Umbilical cord (tissue), 2 donors: ENCODE measurements around the gene DZANK1. TPM values are rescaled to one million over a fixed set of nuclear protein-coding genes. Genes with fewer than 3 reads are reported as not detected.
"Not testable (repeated sequence)": the region's sequence is repeated elsewhere in the genome, so short reads cannot be mapped to it uniquely, and the experiment has no call there.

ENCODE experiments used
- DNase-seq: peaks from one replicate; pipeline ENCODE4 v3.0.0-alpha.2; 2015; ENCODE audit warnings: low spot score
- total RNA-seq: library from RNA; depleted of rRNA; stranded (reverse); fragments of >200 nt; gene quantifications from one replicate; pipeline ENCODE4 v1.2.3, GENCODE V29; 2014; ENCODE audit warnings: low replicate concordance; ENCODE audit not compliant: insufficient read depth

Gene DZANK1
- total RNA-seq = 1.7 TPM

DNA sequence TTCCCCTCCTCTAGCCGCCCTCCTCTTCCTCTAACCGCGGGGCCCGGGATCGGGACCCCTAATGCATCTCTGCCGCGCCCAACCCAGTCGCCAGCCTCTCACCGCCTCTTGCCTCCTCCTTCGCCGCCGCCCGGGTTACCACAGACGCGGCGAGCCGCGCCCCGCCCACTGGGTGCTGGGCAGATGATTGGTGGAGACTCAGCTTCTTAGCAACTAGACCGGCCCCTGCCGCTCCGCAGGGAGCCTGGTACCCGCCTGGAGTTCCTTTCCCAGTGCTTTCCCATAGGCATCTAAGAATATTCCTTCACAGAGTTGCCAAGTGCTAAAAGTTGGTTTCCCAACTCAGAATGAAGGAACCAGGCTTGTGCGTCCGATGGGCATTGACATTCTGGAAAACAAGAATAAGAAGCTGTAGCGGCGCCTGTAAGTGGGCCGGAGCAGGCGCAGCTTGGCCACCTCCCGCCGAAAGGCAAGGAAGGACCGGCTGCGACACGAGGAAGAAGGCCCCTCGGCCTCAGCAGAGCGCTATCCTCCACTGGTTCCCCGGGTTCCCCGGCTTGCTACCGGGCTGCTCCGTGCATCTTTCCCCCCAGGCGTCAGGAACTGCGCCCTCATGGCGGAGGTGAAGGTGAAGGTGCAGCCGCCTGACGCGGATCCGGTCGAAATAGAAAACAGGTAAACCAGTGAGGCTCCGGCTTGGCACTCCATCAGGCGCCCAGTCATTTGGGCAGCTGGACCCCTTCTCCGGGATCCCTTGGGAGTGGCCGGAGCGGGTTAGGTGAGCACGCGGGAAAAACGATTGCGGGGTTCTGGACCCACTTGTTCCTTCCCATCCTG is at the start of gene DZANK1, which contains the start of gene POLR3F:
Gene DZANK1 (minus strand): TSS at position 137 of the 837 bp plus-strand sequence. CDS start 1,672 bp downstream, outside the sequence.
Gene POLR3F (plus strand): TSS at position 497 of the 837 bp plus-strand sequence. CDS start 117 bp downstream, at position 614.
- DNase-seq = peak; percentile 98

DNA sequence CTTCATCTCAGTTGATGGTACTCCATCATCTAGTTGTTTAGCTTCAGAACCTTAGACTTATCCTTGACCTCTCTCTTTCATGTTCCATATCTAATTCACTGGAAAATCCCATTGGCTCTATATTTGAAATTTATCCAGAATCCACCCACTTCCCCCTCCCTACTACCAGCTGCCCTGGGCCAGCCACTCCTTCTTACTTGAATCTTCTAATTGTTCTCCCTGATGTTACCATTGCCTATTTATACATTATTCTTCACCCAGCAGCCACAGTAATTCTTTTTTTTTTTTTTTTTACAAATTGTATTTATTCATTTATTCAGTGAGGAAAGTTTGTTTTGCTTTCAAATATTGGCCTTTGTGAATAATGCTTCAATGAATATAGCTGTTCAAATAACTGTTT is 49.1 kb upstream of the DZANK1 start:
- DNase-seq = no peak

DNA sequence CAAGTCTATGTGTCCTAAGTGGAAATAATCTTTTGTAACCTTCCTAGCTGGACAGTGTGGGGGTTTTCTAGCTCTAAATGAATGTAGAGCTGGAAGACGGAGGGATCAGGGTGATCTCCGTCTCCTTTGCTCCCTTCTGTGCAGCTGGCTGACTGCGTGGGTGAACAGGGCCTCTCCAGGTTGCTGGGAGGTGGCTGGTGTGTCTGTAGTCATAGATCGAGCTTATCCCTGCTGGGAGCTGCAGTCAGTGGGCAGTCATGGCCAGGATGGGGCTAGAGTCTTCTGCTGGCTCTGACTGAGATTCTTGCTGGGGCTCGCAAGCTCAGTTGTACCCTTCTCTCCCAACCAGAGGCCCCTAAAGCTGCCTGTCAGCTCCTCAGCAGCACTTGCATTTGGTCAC is 47.3 kb upstream of the DZANK1 start:
- DNase-seq = no peak

DNA sequence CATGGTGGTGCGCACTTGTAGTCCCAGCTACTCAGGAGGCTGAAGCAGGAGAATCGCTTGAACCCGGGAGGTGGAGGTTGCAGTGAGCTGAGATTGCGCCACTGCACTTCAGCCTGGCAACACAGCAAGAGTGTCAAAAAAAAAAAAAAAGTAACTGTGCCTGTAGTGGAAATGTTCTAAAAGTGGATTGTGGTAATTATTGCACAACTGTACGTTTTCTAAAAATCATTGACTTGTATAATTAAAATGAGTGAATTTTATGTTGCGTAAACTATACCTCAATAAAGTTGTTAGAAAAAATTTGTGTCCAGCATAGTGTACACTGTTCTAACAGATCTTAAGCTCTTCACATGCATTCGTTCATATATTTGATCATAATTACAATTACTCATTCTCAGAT is 46.4 kb upstream of the DZANK1 start:
- no peak for DNase-seq

DNA sequence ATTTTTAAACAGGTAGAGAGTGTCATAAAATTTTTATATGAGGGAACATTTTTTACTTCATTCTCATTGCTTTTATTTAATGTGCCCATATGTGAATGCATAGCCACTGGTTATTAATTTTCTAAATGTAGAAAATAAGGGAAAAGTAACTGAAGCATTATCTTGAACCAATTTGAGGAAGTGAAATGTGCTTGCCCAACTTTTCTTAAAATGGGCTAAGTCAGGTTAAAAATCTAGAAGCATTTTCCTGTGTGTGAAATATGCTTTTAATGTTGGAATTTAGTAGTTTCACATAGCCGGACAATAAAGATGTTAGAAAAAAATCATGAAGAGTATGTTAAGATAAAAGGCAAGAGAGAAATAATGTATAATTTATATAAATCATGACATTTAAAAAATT is 44.7 kb upstream of the DZANK1 start:
- peak; percentile 5 for DNase-seq

DNA sequence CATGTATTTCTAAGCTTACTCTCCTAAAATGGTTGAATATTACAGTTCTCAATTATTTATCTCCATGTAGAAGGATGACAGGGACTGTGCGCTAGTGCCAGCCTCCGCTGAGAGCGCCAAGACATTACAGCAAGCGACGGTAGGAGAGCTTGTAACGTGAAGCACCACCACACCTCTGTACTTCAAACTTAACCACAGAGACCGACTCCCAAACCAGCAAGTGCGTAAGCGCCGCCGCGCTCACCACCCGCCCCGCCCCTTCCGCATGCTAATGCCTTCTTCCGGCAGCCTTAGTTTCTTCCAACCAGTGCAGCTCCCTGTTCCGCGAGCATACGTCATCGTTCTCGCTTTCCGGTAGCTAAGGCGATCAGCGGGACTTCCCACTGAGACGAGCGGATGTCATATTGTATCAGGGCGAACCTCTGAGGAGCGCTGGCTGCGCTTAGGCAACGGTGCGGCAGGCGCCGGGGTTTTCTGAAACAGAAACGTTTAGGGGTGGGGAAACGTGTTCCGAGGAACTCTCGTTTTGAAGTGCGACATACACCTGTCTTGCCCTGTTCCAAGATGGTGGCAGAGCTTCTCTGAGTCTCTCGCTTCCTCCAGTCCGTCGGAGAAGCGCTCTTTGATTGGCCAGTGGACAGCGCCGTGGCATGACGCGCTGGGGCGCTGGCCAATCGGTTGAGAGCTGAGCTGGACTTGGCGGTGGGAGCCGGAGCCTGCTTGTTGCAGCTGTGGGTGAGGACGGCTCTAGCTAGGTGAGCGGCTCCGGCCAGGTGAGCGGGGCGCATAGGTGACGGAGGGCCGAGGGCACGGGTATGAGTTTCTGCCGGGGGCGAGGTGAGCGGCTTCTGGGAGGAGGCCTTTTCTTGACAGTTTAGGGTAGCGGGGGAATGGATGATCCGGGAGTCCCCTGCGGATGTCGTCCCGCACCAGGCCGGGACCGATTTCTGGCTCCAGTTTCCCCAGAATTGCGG is 40.7 kb upstream of the DZANK1 start, which contains the start of gene SEC23B:
Gene SEC23B (plus strand): TSS at position 723 of the 974 bp plus-strand sequence. CDS start 2,896 bp downstream, outside the sequence.
- DNase-seq = peak; percentile 99

DNA sequence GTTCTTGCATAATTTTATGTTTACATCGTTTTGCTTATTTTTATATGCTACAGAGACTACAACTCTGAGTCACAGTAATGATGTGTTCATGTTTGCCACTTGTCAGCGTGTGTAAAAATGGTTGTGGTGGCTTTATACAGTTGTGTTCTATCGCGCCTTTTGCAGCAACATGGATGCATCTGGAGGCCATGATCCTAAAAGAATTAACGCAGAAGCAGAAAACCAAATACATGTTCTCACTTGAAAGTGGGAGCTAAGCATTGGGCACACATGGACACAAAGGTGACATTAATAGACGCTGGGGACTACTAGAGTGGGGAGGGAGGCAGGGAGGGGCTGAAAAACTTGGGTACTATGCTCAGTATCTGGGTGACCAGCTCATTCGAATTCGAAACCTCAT is 39.9 kb upstream of the DZANK1 start:
- DNase-seq = peak; percentile 2

DNA sequence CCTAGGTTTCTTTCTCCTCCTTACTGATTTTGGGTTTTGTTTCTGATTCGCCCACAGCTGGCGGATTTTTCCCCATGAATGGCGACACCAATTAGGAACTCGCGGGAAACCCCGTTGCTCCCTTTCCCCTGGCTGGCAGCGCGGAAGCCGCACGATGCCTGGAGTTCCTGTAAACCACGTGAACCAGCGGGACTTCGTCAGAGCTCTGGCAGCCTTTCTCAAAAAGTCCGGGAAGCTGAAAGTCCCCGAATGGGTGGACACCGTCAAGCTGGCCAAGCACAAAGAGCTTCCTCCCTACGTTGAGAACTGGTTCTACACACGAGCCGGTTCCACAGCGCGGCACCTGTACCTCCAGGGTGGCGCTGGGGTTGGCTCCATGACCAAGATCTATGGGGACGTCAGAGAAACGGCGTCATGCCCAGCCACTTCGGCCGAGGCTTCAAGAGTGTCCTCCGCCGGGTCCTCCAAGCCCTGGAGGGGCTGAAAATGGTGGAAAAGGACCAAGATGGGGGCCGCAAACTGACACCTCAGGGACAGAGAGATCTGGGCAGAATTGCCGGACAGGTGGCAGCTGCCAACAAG is 37.7 kb upstream of the DZANK1 start:
- DNase-seq = no peak

DNA sequence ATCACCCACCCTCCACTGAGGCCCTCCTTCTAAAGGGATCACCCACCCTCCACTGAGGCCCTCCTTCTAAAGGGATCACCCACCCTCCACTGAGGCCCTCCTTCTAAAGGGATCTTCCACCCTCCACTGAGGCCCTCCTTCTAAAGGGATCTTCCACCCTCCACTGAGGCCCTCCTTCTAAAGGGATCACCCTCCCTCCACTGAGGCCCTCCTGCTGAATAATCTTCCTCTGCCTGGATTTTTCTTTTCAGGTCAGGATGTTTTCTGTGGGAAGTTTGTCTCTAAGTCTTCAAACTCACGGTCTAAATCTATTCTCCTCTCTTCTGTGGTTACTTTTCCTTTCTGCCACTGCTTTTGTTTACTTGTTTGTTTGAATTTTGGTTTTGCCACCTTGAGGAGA is 34.8 kb upstream of the DZANK1 start:
- DNase-seq = not testable (repeated sequence)

DNA sequence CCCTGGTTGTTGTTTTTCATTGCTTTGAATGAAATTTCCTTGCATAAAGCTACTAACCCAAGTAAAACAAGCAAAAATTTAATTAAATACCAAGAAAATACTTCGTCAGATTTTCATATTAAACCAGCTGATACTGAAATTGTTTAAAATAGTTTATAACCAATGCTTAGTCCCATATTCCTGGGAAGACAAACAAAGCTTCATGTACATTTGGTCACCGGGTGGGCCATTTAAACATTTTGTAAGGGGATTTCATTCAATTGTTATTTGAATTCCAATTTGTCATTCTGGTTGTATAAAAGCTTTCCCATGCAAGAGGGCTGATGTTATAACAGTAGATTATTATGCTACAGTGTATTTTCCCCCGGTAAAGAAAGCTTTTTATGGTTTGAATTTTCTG is 30.8 kb upstream of the DZANK1 start:
- DNase-seq = no peak

DNA sequence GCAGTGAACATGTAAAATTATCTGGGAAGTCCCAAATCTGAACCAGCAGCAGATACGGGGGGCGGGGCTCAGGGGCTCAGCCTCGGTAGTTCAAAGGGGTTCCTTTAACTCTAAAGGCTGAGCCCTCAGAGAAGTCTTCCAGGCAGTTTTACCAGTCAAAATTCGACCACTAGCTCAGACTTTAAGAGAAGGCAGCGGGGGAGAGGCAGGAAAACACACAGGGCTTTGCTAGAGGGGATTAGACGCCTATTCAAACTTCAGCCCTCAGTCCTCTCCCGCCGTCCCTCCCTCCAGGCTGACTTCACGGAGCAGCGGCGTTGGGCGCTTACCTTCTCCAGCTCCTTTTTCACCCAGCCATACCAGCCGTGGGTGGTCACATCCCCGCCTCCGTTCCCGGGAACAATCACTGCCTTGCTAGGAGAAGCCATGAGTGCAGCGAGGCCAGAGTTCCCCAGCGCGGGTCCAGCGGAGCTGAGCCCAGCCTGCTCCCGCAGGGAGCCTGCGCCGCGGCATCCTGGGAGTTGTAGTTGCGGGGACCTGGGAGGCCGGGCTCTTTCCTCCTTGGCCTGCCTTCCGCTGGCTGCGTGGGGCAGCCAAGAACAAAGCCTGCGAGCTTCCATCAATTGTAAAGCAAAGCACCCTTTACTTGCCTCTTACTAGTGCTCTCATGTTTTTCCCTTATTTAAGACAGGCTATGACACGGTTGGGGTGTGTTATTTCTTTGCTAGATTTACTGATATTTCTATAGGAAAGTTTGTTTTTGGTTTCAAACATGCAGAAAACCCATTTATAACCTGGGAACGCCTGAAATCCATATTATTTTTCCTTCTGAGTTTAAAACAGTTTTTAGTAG is 30.1 kb upstream of the DZANK1 start, which contains the start of gene RBBP9:
Gene RBBP9 (minus strand): TSS at position 486 of the 853 bp plus-strand sequence. CDS start 58 bp downstream, at position 428.
- peak; percentile 93 for DNase-seq

DNA sequence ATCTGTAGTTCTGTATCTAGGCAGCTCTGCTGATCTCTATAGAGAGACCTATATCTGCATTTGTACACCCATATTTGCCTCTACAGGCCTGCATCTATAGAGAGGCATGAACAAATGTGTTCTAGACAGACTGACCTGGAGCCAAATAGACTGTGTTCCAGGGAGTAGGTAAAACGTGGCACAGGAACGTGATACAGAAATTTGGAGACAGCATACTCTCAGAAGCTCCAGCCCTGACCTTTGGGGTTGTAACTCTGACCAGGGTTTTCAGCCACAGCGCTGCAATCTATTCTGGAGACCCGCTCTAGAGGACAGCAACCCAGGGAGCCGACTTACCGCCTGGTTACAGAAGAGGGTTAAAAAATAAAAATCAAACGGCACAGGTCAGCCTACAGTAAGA is 29.2 kb upstream of the DZANK1 start:
- DNase-seq = peak; percentile 1

DNA sequence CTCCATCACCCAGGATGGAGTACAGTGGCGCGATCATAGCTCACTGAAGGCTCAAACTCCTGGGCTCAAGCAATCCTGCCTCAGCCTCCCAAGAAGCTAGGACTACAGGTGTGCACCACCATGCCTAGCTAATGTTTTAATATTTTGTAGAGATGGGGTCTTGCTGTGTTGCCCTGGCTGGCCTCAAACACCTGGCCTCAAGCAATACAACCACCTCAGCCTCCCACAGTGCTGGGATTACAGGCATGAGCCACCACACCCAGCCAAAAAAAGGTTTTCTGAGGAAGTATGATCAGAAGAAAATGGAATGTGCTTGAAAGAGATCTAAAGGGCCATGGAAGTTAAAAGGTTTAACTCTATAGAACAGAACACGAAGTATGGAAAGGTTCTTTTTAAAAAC is 21.5 kb upstream of the DZANK1 start:
- no peak for DNase-seq

DNA sequence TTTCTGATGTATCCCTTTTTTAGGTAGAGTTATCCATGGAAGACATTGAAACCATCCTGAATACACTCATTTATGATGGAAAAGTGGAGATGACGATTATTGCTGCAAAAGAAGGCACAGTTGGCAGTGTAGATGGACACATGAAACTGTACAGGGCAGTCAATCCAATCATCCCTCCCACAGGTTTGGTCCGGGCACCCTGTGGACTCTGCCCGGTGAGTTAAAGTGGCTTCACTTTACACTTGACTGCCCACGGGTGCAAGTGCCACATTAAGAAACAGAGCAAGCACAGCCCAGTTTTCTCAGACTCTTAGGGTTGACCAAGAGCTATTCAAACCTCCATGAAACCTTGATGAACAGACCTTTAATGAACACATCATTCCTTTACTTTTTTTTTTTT is 14.8 kb upstream of the DZANK1 start:
- DNase-seq = no peak

DNA sequence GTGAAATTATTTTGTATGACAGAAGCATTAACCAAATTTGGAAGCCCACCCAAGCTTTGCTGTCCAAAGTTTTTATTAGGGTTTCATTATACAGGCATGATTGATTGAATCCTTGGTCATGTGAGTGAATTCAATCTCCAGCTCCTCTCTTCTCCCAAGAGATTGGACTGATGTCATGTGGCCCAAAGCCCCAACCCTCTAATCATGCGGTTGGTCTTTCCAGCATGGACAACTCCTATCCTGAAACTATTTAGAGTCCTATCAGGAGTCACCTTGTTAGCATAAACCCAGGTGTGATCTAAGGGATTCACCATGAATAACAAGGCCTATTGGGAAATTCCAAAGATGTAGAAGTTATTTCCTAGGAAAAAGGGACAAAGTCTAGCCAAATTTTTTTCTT is 11.0 kb upstream of the DZANK1 start:
- no peak for DNase-seq

DNA sequence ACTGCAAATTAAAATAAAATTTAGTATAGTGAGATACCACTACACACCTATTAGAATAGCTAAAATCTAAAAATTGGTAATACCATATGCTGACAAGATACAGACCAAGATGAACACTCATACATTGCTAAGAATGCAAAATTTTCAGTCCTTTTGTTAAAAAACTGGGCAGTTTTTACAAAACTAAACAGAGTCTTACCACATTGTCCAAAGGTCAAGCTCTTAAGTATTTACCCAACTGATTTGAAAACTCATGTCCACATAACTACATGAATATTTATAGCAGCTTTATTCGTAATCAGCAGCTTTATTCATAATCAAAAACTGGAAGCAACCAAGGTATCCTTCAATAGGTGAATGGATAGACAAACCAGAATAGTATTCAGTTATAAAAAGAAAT is 10.4 kb upstream of the DZANK1 start:
- no peak for DNase-seq

DNA sequence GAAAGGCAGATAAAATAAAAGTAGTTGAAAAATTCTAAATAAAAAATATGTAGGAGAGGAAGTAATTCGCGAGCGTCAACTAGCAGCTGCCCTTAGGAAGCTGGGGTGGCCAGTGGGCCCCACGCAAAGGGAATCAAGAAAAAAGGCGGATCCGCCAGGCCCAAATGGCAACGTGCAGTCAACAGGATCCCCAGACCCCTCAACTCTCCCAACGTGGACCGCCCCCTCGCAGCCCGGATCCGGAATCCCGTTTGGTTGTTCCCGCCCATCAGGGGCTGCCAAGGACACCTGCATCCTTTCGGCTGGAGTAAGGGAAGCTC is 296 bp downstream of the DZANK1 start:
- no peak for DNase-seq

DNA sequence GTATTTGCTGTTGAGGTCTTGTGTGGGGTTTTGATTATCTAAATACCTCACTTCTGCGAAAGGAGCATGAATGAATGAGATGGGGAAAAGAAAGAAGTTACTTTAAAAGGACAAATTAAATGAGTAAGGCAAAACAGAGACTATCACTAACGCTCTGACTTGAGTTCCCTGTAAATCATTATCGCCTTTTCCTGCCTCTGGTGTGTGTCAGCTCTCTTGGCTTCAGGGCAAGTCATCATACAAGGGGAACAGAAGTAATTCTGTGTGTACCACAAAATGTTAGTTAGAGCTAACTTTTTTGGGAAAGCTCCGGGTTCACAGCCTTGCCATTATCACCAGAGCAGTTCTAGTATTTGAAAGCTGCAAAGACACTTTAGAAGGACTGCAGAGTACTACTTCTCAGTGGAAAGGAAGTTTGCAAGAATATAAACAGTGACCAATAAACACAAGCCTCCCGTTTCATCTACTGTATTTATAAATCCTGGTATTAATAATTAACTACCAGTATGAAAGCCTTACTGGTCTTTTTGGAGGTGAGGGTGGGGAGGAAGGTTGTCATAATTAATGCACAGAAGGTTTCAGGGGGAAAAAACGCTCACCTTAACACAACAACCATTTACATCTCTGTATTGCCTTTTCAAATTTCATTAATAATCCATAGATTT is 1.2 kb downstream of the DZANK1 start:
- no peak for DNase-seq

DNA sequence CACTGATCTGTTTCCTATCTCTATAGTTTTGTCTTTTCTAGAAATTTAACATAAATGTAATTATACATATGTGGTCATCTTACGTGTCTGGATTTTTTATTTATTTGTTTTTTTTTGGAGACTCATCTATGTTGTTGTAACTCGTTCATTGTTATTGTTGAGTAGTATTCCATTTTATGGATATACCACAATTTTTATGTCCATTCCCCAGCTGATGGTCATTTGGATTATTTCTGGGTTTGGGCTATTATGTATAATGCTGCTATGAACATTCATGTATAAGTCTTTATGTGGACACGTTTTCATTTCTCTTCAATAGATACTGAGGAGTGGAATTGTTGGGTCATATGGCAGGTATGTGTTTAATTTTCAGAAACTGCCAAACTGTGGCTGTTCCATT is 10.2 kb downstream of the DZANK1 start:
- no peak for DNase-seq

DNA sequence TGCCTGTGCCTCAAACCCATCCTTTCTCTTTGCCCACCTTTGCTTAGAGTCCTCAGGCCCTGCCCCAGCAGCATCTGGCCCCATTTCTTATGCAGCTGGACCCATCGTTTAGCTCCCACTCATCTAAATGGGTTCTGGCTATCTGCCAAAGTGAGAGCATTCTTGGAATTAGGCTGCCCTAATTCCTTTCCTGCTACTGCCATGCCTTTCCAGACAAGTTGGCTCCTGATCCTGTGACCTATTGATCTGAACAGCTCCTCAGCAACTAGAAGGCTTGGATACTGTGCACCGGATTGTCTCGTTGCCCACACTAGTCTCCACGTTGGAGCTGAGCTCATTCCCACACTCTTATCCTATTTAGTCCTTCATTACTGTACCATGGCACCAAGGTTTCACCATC is 22.9 kb downstream of the DZANK1 start:
- no peak for DNase-seq
